Astrocyte (in vitro differentiated cells and primary cell): ENCODE data around the gene GAB2. TPM values are rescaled to one million over a fixed set of nuclear protein-coding genes. Genes with fewer than 3 reads are reported as not detected.
A peak's percentile ranks its signal among the peaks of the same experiment; 100 is the strongest.

Experiments
- DNase-seq: peaks from one replicate; pipeline ENCODE4 v3.0.0-alpha.2; 2010; ENCODE audit warnings: low read depth
- FAIRE-seq: peaks from 2 replicates; lab custom pipeline; 2011; peaks lifted over from hg19 to GRCh38; lab: Jason Lieb, UNC
- H2AFZ ChIP-seq: 2 replicates; pipeline ENCODE4 v1.6.0; 2012; ENCODE audit warnings: low read depth, low read length, inconsistent platforms
- H3K27ac ChIP-seq: 2 replicates; pipeline ENCODE4 v1.5.1; 2011; ENCODE audit warnings: low read depth, low read length, inconsistent platforms
- H3K27me3 ChIP-seq: 2 replicates; pipeline ENCODE4 v1.6.0; 2011; ENCODE audit warnings: low read length, inconsistent platforms; ENCODE audit not compliant: insufficient read depth
- H3K36me3 ChIP-seq: 2 replicates; pipeline ENCODE4 v1.5.1; 2011; ENCODE audit warnings: low read length, inconsistent platforms; ENCODE audit not compliant: insufficient read depth
- H3K4me1 ChIP-seq: 2 replicates; pipeline ENCODE4 v1.5.1; 2011; ENCODE audit warnings: low read length, inconsistent platforms; ENCODE audit not compliant: insufficient read depth
- H3K4me2 ChIP-seq: 2 replicates; pipeline ENCODE4 v1.6.0; 2012; ENCODE audit warnings: low read length, inconsistent platforms
- H3K4me3 ChIP-seq: 2 replicates; pipeline ENCODE4 v1.5.1; 2011; ENCODE audit warnings: low read depth, mild to moderate bottlenecking, low read length, inconsistent platforms; ENCODE audit not compliant: insufficient read depth
- H3K79me2 ChIP-seq: 2 replicates; pipeline ENCODE4 v1.6.0; 2012; ENCODE audit warnings: mild to moderate bottlenecking, low read length, inconsistent platforms; ENCODE audit not compliant: insufficient read depth
- H3K9ac ChIP-seq: 2 replicates; pipeline ENCODE4 v1.6.0; 2012; ENCODE audit warnings: mild to moderate bottlenecking, low read length, inconsistent platforms
- H3K9me3 ChIP-seq: 2 replicates; pipeline ENCODE4 v1.5.1; 2012; ENCODE audit warnings: low read depth, mild to moderate bottlenecking, low read length, inconsistent platforms; ENCODE audit not compliant: insufficient read depth
- H4K20me1 ChIP-seq: 2 replicates; pipeline ENCODE4 v1.6.0; 2012; ENCODE audit warnings: low read length, inconsistent platforms; ENCODE audit not compliant: insufficient read depth
- H3K27ac Mint-ChIP-seq: one replicate; pipeline ENCODE4 v1.8.0; 2021; ENCODE audit warnings: mild to moderate bottlenecking, mixed read lengths; ENCODE audit not compliant: unreplicated experiment
- H3K27me3 Mint-ChIP-seq: one replicate; pipeline ENCODE4 v1.8.0; 2021; ENCODE audit warnings: low read depth, mixed read lengths; ENCODE audit not compliant: unreplicated experiment
- H3K36me3 Mint-ChIP-seq: one replicate; pipeline ENCODE4 v1.8.0; 2021; ENCODE audit warnings: low read depth, mixed read lengths; ENCODE audit not compliant: unreplicated experiment
- H3K4me1 Mint-ChIP-seq: one replicate; pipeline ENCODE4 v1.8.0; 2021; ENCODE audit warnings: low read depth, mixed read lengths; ENCODE audit not compliant: unreplicated experiment
- H3K4me3 Mint-ChIP-seq: one replicate; pipeline ENCODE4 v1.8.0; 2021; ENCODE audit warnings: mild to moderate bottlenecking, moderate library complexity, mixed read lengths; ENCODE audit not compliant: unreplicated experiment
- H3K9me3 Mint-ChIP-seq: one replicate; pipeline ENCODE4 v1.8.0; 2021; ENCODE audit warnings: mild to moderate bottlenecking, mixed read lengths; ENCODE audit not compliant: unreplicated experiment
- CTCF ChIP-seq: IDR thresholded peaks from 2 replicates; pipeline ENCODE4 v1.5.1; 2011; ENCODE audit warnings: low read depth, mild to moderate bottlenecking, inconsistent platforms, low read length, moderate library complexity; ENCODE audit not compliant: insufficient read depth
- EZH2 ChIP-seq: IDR thresholded peaks from 2 replicates; pipeline ENCODE4 v1.6.1; 2012; ENCODE audit warnings: mild to moderate bottlenecking, low read length, inconsistent platforms; ENCODE audit not compliant: insufficient read depth
- total RNA-seq: library from RNA; stranded (reverse); gene quantifications from 2 replicates; pipeline ENCODE4 v1.2.1, GENCODE V29; 2021

Gene GAB2
- total RNA-seq, 1 donor from 2014 or later, result 18.2 TPM

DNA sequence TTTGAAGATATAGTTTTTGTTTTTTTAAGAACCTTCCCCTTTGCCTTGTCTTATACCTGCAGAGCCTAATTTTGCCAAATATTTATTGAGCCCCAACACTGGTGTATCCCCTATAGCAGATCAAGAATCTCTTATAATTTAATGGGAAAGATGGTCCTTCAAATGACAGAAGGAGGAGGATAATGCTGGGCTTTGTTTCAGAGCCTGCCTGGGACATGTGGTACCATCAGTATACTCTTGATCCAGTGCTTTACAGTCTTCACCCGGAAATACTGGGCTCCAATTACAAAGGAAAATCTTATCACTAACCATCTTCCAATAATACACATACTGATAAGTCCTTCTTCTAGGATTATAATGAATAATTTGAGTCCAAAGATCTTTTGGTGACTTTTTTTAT lies 84.7 kb downstream of the GAB2 start:
- Mint-ChIP-seq H3K4me1 (peaks cover 17% of the 10 kb centered on the region), H3K36me3 (peaks cover 5% of the 10 kb centered on the region), H3K9me3 (peaks cover 5% of the 10 kb centered on the region), H3K27ac (no peak overlapping the region), H3K4me3 (no peak overlapping the region), H3K27me3 (no peaks in the 10 kb centered on the region)
- no peak for FAIRE-seq
- Histone ChIP-seq H3K9ac (no peak overlapping the region), H3K27me3 (no peaks in the 10 kb centered on the region), H4K20me1 (no peaks in the 10 kb centered on the region), H3K79me2 (no peaks in the 10 kb centered on the region), H3K27ac (no peak overlapping the region), H2AFZ (no peak overlapping the region), H3K9me3 (no peaks in the 10 kb centered on the region), H3K36me3 (no peaks in the 10 kb centered on the region), H3K4me2 (no peak overlapping the region), H3K4me1 (no peaks in the 10 kb centered on the region), H3K4me3 (no peak overlapping the region)
- TF ChIP-seq CTCF (no peak), EZH2 (no peak)
- DNase-seq, result no peak

- peaks cover 14% of the 10 kb centered on the region for H3K4me1 Mint-ChIP-seq
Observed at GRCh38 chr11:78332174-78332866, 85.3 kb downstream of the GAB2 start.

More at GRCh38 chr11:78332174-78332866, 85.3 kb downstream of the GAB2 start:
- no peak overlapping the region for H3K27ac Mint-ChIP-seq
- H3K9me3 Mint-ChIP-seq, result peaks cover 4% of the 10 kb centered on the region
- Histone ChIP-seq H2AFZ (no peak overlapping the region), H3K4me2 (no peak overlapping the region), H3K9me3 (no peaks in the 10 kb centered on the region), H4K20me1 (no peaks in the 10 kb centered on the region), H3K79me2 (no peaks in the 10 kb centered on the region), H3K4me3 (no peak overlapping the region), H3K36me3 (no peaks in the 10 kb centered on the region), H3K9ac (no peak overlapping the region), H3K27ac (no peak overlapping the region), H3K4me1 (no peaks in the 10 kb centered on the region), H3K27me3 (no peaks in the 10 kb centered on the region)
- FAIRE-seq (no peak), DNase-seq (no peak)
- H3K27me3 Mint-ChIP-seq, result no peaks in the 10 kb centered on the region
- H3K36me3 Mint-ChIP-seq, result peaks cover 5% of the 10 kb centered on the region
- TF ChIP-seq EZH2 (no peak), CTCF (no peak)
- peak overlapping the region; percentile 15 for H3K4me3 Mint-ChIP-seq
